C4-2B (cell line): Measurements from ENCODE around the gene CSMD2.

Experiments used
- H3K27ac ChIP-seq: fragments of 450-650 bp; 2 replicates; pipeline ENCODE4 v1.5.1; 2017
- CTCF ChIP-seq: fragments of 450-650 bp; conservative IDR thresholded peaks from 2 replicates; pipeline ENCODE4 v1.5.1; 2017; ENCODE audit warnings: mild to moderate bottlenecking
- ZFX ChIP-seq: fragments of 450-650 bp; IDR thresholded peaks from 2 replicates; pipeline ENCODE4 v1.6.1; 2017

Gene CSMD2

GRCh38 chr1:33477451-33477850 lies 687.6 kb downstream of the CSMD2 start:
- no peak for TF ChIP-seq ZFX
- no peak for TF ChIP-seq CTCF
- no peak overlapping the region for H3K27ac ChIP-seq

- H3K27ac ChIP-seq, result no peak overlapping the region
- TF ChIP-seq ZFX (no peak), CTCF (no peak)
Measured at GRCh38 chr1:33473900-33474299, 691.1 kb downstream of the CSMD2 start.

GRCh38 chr1:33472269-33472980 lies 692.6 kb downstream of the CSMD2 start, which contains the start of gene ZSCAN20:
ZSCAN20 (plus strand) TSS chr1:33472645; CDS start chr1:33479289, 6,644 bp downstream.
- H3K27ac ChIP-seq, result peak within 1 kb of the TSS; percentile 68

GRCh38 chr1:33471416-33471815 lies 693.6 kb downstream of the CSMD2 start:
- no peak overlapping the region for H3K27ac ChIP-seq
- TF ChIP-seq ZFX (no peak), CTCF (no peak)

More at GRCh38 chr1:33472269-33472980, 692.6 kb downstream of the CSMD2 start, which contains the start of gene ZSCAN20:
- TF ChIP-seq CTCF (no peak), ZFX (no peak)

GRCh38 chr1:33470495-33471012 lies 694.5 kb downstream of the CSMD2 start:
- TF ChIP-seq CTCF (peak; percentile 95), ZFX (no peak)

GRCh38 chr1:33469691-33470090 lies 695.3 kb downstream of the CSMD2 start:
- TF ChIP-seq CTCF (no peak), ZFX (no peak)
- no peak overlapping the region for H3K27ac ChIP-seq

More at GRCh38 chr1:33470495-33471012, 694.5 kb downstream of the CSMD2 start:
- 0 out of 2 replicates have a peak overlapping the region, but pooled peaks have one; percentile 19 for H3K27ac ChIP-seq

- TF ChIP-seq ZFX (no peak), CTCF (no peak)
- H3K27ac ChIP-seq, result no peak overlapping the region
Measured at GRCh38 chr1:33468967-33469366, 696.1 kb downstream of the CSMD2 start.
